HepG2 (cell line): ENCODE data around the gene PDIA2. TPM values are rescaled to one million over a fixed set of nuclear protein-coding genes. Genes with fewer than 3 reads are reported as not detected.

Experiments used
- ADNP ChIP-seq: sonication (generic); formaldehyde crosslinking; IDR thresholded peaks from 2 replicates; pipeline ENCODE4 v1.4.0; 2020; ENCODE audit warnings: missing genetic modification reagents
- NFATC3 ChIP-seq: sonication (generic); formaldehyde crosslinking; IDR thresholded peaks from 2 replicates; pipeline ENCODE4 v1.5.1; 2020; ENCODE audit warnings: mild to moderate bottlenecking, missing genetic modification reagents
- SCMH1 ChIP-seq: sonication (generic); formaldehyde crosslinking; IDR thresholded peaks from 2 replicates; pipeline ENCODE4 v1.9.0; 2021; ENCODE audit warnings: missing genetic modification reagents, mild to moderate bottlenecking, borderline replicate concordance
- ZFP36L2 ChIP-seq: sonication (generic); formaldehyde crosslinking; IDR thresholded peaks from 2 replicates; pipeline ENCODE4 v1.4.0; 2020; ENCODE audit warnings: missing genetic modification reagents
- ZNF367 ChIP-seq: sonication (generic); formaldehyde crosslinking; IDR thresholded peaks from 2 replicates; pipeline ENCODE4 v1.4.0; 2020; ENCODE audit warnings: missing genetic modification reagents, borderline replicate concordance
- polyA plus RNA-seq, 8 experiments: library from polyadenylated mRNA; depleted of rRNA in 3 of 8; stranded (reverse) in 7 of 8; unstranded in 1 of 8; fragments of >200 nt; fragmentation: Illumina TruSeq in 4 of 8; extraction: Trizol in 4 of 8; gene quantifications; 2 replicates each; pipeline versions ENCODE4 v1.2.1 to v1.2.3, GENCODE V29; 2011 to 2016; ENCODE audit warnings: low read depth in 4 of 8, missing spikeins in 1 of 8, mixed read lengths in 1 of 8; ENCODE audit not compliant: insufficient read depth in 1 of 8
- total RNA-seq, 5 experiments: library from RNA; depleted of rRNA; stranded (reverse); fragments of >200 nt; fragmentation: Illumina TruSeq; extraction: Trizol; gene quantifications; 2 replicates each; pipeline ENCODE4 v1.2.3, GENCODE V29; 2016; ENCODE audit warnings: low read depth in 1 of 5
- TF ChIP-seq, protein P1 (sequence below): sonication (generic); formaldehyde crosslinking; IDR thresholded peaks from 2 replicates; pipeline ENCODE4 v1.4.0; 2020; ENCODE audit warnings: low read depth, missing genetic modification reagents
- TF ChIP-seq, protein P2 (sequence below): sonication (generic); formaldehyde crosslinking; IDR thresholded peaks from 2 replicates; pipeline ENCODE4 v1.4.0; 2020; ENCODE audit warnings: mild to moderate bottlenecking, missing genetic modification reagents
- TF ChIP-seq, protein P3 (sequence below): sonication (generic); formaldehyde crosslinking; IDR thresholded peaks from 2 replicates; pipeline ENCODE4 v1.4.0; 2020; ENCODE audit warnings: missing genetic modification reagents, mild to moderate bottlenecking, borderline replicate concordance

The PDIA2 gene
- total and polyA plus RNA-seq, 2 of the 13 experiments (the other 11 are each of a cell fraction or from before 2014, with no cell fraction given), result 0.35 to 1.9 TPM

DNA sequence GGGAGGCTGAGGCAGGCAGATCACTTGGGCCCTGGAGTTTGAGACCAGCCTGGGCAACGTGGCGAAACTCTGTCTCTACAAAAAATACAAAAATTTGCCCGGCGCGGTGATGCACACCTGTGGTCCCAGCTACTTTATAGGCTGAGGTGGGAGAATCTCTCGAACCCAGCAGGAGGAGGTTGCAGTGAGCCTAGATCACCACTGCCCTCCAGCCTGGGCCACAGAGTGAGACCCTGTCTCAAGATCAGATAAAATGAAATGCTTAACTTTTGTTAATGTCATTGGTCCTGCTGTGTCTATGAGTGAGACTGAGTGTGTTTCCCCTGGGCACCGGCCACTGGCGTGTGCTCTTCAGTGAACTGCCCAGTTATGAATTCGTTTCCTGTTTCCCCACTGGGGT is 37.9 kb upstream of the PDIA2 start (continued):
- TF ChIP-seq ZNF367 (CRISPR knock-in tag) (no peak), NFATC3 (CRISPR knock-in tag) (no peak), SCMH1 (CRISPR knock-in tag) (no peak), ZFP36L2 (no peak), ADNP (CRISPR knock-in tag) (no peak)
- TF ChIP-seq, protein P1, sequence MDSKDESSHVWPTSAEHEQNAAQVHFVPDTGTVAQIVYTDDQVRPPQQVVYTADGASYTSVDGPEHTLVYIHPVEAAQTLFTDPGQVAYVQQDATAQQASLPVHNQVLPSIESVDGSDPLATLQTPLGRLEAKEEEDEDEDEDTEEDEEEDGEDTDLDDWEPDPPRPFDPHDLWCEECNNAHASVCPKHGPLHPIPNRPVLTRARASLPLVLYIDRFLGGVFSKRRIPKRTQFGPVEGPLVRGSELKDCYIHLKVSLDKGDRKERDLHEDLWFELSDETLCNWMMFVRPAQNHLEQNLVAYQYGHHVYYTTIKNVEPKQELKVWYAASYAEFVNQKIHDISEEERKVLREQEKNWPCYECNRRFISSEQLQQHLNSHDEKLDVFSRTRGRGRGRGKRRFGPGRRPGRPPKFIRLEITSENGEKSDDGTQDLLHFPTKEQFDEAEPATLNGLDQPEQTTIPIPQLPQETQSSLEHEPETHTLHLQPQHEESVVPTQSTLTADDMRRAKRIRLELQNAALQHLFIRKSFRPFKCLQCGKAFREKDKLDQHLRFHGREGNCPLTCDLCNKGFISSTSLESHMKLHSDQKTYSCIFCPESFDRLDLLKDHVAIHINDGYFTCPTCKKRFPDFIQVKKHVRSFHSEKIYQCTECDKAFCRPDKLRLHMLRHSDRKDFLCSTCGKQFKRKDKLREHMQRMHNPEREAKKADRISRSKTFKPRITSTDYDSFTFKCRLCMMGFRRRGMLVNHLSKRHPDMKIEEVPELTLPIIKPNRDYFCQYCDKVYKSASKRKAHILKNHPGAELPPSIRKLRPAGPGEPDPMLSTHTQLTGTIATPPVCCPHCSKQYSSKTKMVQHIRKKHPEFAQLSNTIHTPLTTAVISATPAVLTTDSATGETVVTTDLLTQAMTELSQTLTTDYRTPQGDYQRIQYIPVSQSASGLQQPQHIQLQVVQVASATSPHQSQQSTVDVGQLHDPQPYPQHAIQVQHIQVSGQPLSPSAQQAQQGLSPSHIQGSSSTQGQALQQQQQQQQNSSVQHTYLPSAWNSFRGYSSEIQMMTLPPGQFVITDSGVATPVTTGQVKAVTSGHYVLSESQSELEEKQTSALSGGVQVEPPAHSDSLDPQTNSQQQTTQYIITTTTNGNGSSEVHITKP (CRISPR knock-in tag), result no peak
- TF ChIP-seq, protein P2, sequence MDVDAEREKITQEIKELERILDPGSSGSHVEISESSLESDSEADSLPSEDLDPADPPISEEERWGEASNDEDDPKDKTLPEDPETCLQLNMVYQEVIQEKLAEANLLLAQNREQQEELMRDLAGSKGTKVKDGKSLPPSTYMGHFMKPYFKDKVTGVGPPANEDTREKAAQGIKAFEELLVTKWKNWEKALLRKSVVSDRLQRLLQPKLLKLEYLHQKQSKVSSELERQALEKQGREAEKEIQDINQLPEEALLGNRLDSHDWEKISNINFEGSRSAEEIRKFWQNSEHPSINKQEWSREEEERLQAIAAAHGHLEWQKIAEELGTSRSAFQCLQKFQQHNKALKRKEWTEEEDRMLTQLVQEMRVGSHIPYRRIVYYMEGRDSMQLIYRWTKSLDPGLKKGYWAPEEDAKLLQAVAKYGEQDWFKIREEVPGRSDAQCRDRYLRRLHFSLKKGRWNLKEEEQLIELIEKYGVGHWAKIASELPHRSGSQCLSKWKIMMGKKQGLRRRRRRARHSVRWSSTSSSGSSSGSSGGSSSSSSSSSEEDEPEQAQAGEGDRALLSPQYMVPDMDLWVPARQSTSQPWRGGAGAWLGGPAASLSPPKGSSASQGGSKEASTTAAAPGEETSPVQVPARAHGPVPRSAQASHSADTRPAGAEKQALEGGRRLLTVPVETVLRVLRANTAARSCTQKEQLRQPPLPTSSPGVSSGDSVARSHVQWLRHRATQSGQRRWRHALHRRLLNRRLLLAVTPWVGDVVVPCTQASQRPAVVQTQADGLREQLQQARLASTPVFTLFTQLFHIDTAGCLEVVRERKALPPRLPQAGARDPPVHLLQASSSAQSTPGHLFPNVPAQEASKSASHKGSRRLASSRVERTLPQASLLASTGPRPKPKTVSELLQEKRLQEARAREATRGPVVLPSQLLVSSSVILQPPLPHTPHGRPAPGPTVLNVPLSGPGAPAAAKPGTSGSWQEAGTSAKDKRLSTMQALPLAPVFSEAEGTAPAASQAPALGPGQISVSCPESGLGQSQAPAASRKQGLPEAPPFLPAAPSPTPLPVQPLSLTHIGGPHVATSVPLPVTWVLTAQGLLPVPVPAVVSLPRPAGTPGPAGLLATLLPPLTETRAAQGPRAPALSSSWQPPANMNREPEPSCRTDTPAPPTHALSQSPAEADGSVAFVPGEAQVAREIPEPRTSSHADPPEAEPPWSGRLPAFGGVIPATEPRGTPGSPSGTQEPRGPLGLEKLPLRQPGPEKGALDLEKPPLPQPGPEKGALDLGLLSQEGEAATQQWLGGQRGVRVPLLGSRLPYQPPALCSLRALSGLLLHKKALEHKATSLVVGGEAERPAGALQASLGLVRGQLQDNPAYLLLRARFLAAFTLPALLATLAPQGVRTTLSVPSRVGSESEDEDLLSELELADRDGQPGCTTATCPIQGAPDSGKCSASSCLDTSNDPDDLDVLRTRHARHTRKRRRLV, result no peak
- TF ChIP-seq, protein P3, sequence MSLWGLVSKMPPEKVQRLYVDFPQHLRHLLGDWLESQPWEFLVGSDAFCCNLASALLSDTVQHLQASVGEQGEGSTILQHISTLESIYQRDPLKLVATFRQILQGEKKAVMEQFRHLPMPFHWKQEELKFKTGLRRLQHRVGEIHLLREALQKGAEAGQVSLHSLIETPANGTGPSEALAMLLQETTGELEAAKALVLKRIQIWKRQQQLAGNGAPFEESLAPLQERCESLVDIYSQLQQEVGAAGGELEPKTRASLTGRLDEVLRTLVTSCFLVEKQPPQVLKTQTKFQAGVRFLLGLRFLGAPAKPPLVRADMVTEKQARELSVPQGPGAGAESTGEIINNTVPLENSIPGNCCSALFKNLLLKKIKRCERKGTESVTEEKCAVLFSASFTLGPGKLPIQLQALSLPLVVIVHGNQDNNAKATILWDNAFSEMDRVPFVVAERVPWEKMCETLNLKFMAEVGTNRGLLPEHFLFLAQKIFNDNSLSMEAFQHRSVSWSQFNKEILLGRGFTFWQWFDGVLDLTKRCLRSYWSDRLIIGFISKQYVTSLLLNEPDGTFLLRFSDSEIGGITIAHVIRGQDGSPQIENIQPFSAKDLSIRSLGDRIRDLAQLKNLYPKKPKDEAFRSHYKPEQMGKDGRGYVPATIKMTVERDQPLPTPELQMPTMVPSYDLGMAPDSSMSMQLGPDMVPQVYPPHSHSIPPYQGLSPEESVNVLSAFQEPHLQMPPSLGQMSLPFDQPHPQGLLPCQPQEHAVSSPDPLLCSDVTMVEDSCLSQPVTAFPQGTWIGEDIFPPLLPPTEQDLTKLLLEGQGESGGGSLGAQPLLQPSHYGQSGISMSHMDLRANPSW, result no peak
